PC-9 (cell line): ENCODE measurements around the gene CCDC28B. TPM values are rescaled to one million over a fixed set of nuclear protein-coding genes. Genes with fewer than 3 reads are reported as not detected.

Experiments used
- BruUV-seq: library from RNA; stranded (reverse); fragments of 400-500 nt; replicated peaks from 2 replicates; lab custom pipeline; 2021; lab: Mats Ljungman, UMichigan
- CTCF ChIA-PET: fragments of 300-600 bp; sonication (Branson Sonifier 250); formaldehyde crosslinking; loops from one replicate; lab custom pipeline; 2022; ENCODE audit warnings: antibody characterized with exemption; lab: Charles Lee
- POLR2A ChIA-PET: fragments of 300-600 bp; sonication (Branson Sonifier 250); formaldehyde crosslinking; loops from one replicate; lab custom pipeline; 2022; ENCODE audit warnings: antibody characterized with exemption; ENCODE audit not compliant: unreplicated experiment; lab: Charles Lee
- DNase-seq, 2 experiments: peaks; one replicate each; pipeline versions ENCODE4 v3.0.0 to v3.0.0-alpha.2; 2015 to 2022; ENCODE audit warnings: mixed read lengths in 1 of 2
- H2AFZ ChIP-seq: fragments of 200-600 bp; sonication (generic); 2 replicates; pipeline ENCODE4 v1.8.1; 2017; ENCODE audit warnings: antibody characterized with exemption
- H3F3A ChIP-seq: fragments of 200-600 bp; sonication (generic); 2 replicates; pipeline ENCODE4 v1.8.1; 2017; ENCODE audit warnings: antibody characterized with exemption, mild to moderate bottlenecking, low read depth; ENCODE audit not compliant: insufficient read depth
- H3K27ac ChIP-seq: fragments of 200-600 bp; sonication (generic); 2 replicates; pipeline ENCODE4 v1.6.1; 2016; ENCODE audit warnings: mixed run types
- H3K27me3 ChIP-seq: fragments of 200-600 bp; sonication (generic); 2 replicates; pipeline ENCODE4 v1.6.1; 2016; ENCODE audit warnings: low read depth, mixed run types; ENCODE audit not compliant: insufficient read depth
- H3K36me3 ChIP-seq: fragments of 200-600 bp; sonication (generic); 2 replicates; pipeline ENCODE4 v1.6.1; 2016; ENCODE audit warnings: low read depth, mixed run types
- H3K4me1 ChIP-seq: fragments of 200-600 bp; sonication (generic); replicated peaks from 2 replicates; pipeline ENCODE4 v1.6.1; 2016; ENCODE audit warnings: mixed run types; ENCODE audit not compliant: insufficient read depth
- H3K4me2 ChIP-seq: fragments of 200-600 bp; sonication (generic); 2 replicates; pipeline ENCODE4 v1.6.1; 2017; ENCODE audit warnings: mixed run types
- H3K4me3 ChIP-seq: fragments of 200-600 bp; sonication (generic); 2 replicates; pipeline ENCODE4 v1.6.1; 2016; ENCODE audit warnings: mixed run types
- H3K79me2 ChIP-seq: fragments of 200-600 bp; sonication (generic); 2 replicates; pipeline ENCODE4 v1.6.1; 2017; ENCODE audit warnings: low read depth, mixed run types
- H3K9me2 ChIP-seq: fragments of 200-600 bp; sonication (generic); 2 replicates; pipeline ENCODE4 v1.8.1; 2017; ENCODE audit warnings: mild to moderate bottlenecking; ENCODE audit not compliant: insufficient read depth
- H3K9me3 ChIP-seq: fragments of 200-600 bp; sonication (generic); 2 replicates; pipeline ENCODE4 v1.8.1; 2016; ENCODE audit warnings: low read depth; ENCODE audit not compliant: insufficient read depth
- H4K20me1 ChIP-seq: fragments of 200-600 bp; sonication (generic); 2 replicates; pipeline ENCODE4 v1.8.1; 2017; ENCODE audit not compliant: insufficient read depth
- EZH2 ChIP-seq: fragments of 200-600 bp; sonication (generic); IDR thresholded peaks from 2 replicates; pipeline ENCODE4 v1.8.0; 2017; ENCODE audit warnings: antibody characterized with exemption, low read depth
- intact Hi-C: fragments of 100-400 bp; cut with micrococcal nuclease; formaldehyde crosslinking; loops from one replicate; pipeline ENCODE4 v1.10.0; 2022; ENCODE audit not compliant: unreplicated experiment
- total RNA-seq: library from RNA; stranded (reverse); gene quantifications from 2 replicates; pipeline ENCODE4 v1.2.3, GENCODE V29; 2021
- TF ChIP-seq, protein P1 (sequence below): fragments of 200-600 bp; sonication (generic); conservative IDR thresholded peaks from 2 replicates; pipeline ENCODE4 v1.6.1; 2017; ENCODE audit warnings: mixed run types, antibody characterized with exemption, mild to moderate bottlenecking, moderate library complexity

Gene CCDC28B
- total RNA-seq, 1 experiment from 2014 or later: 4.4 TPM

DNA sequence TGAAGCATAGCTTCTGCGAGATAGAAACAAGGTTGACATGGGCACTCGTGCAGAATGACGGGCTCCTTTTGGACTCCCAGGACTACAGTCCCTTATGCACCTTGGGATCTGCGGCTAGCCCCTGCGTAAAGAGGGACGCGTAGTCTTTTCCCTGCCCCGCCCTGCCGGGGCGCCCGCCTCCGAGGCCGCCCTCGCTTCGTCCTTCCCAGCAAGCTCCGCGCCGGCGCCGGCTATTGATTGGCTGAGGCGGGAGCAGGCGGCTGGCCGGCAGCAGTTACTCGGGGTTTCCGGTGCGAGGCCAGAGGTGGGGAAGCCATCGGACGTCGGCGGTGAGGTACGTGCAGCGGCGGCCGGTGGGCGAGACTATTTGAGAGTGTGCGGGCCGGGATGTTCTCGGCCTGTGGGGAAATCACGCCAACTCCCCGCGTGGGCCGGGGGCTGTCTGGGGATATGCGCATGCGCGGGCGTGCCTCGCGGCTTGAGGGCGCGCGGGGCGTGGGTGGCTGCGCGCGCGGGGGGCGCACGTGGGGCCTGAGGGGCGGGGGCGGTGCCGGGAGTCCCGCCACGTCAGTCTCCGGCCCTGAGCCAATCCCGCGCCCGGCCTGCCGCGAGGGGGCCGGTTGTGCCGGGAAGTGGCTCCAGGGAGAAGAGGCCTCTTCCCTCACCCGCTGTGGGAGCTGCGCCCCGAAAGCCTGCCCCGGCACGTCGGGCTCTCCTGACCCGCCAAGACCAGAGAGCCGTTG, 20.8 kb upstream of the CCDC28B start, which contains the start of gene TXLNA:
TXLNA (plus strand) TSS at position 233 of the 743 bp plus-strand sequence. CDS start 671 bp downstream, outside the sequence.
- no peaks in the 10 kb centered on the region for H3K9me2 ChIP-seq
- no TSS peak for BruUV-seq
- peak within 1 kb of the TSS; percentile 93 for H2AFZ ChIP-seq
- intact Hi-C loops: loop anchor here (2.0 to 10.0 kb wide), 2 partner anchors 71 to 105 kb away; partner anchors contain the start of genes KPNA6 and TMEM39B
- peaks cover 40% of the 10 kb centered on the region for H3K79me2 ChIP-seq
- H3K9me3 ChIP-seq: no peaks in the 10 kb centered on the region
- H3K27me3 ChIP-seq: no peaks in the 10 kb centered on the region
- ChIA-PET CTCF (interaction anchor here (0.6 to 1.1 kb wide), 2 partner anchors 36 to 534 kb away, joined by 3 to 4 read pairs; no protein-coding TSS in a partner anchor), POLR2A (interaction anchor here (0.6 to 1.0 kb wide), 8 partner anchors 20 to 479 kb away, joined by 3 to 11 read pairs (median 4); partner anchors contain the start of gene TMEM39B)
- peak; percentile 86 to 91 for DNase-seq
- peaks cover 13% of the 10 kb centered on the region; the same call in 1 of the 2 replicates for H4K20me1 ChIP-seq
- peak within 1 kb of the TSS; percentile 69 for H3K27ac ChIP-seq
- peaks cover 29% of the 10 kb centered on the region for H3K4me1 ChIP-seq
- peak within 1 kb of the TSS; percentile 93 for H3K4me3 ChIP-seq
- peak within 1 kb of the TSS; percentile 84 for H3K4me2 ChIP-seq
- peaks cover 47% of the 10 kb centered on the region for H3F3A ChIP-seq
- no peak for TF ChIP-seq EZH2
- TF ChIP-seq, protein P1, sequence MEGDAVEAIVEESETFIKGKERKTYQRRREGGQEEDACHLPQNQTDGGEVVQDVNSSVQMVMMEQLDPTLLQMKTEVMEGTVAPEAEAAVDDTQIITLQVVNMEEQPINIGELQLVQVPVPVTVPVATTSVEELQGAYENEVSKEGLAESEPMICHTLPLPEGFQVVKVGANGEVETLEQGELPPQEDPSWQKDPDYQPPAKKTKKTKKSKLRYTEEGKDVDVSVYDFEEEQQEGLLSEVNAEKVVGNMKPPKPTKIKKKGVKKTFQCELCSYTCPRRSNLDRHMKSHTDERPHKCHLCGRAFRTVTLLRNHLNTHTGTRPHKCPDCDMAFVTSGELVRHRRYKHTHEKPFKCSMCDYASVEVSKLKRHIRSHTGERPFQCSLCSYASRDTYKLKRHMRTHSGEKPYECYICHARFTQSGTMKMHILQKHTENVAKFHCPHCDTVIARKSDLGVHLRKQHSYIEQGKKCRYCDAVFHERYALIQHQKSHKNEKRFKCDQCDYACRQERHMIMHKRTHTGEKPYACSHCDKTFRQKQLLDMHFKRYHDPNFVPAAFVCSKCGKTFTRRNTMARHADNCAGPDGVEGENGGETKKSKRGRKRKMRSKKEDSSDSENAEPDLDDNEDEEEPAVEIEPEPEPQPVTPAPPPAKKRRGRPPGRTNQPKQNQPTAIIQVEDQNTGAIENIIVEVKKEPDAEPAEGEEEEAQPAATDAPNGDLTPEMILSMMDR: no peak
- H3K36me3 ChIP-seq: peaks cover 33% of the 10 kb centered on the region

DNA sequence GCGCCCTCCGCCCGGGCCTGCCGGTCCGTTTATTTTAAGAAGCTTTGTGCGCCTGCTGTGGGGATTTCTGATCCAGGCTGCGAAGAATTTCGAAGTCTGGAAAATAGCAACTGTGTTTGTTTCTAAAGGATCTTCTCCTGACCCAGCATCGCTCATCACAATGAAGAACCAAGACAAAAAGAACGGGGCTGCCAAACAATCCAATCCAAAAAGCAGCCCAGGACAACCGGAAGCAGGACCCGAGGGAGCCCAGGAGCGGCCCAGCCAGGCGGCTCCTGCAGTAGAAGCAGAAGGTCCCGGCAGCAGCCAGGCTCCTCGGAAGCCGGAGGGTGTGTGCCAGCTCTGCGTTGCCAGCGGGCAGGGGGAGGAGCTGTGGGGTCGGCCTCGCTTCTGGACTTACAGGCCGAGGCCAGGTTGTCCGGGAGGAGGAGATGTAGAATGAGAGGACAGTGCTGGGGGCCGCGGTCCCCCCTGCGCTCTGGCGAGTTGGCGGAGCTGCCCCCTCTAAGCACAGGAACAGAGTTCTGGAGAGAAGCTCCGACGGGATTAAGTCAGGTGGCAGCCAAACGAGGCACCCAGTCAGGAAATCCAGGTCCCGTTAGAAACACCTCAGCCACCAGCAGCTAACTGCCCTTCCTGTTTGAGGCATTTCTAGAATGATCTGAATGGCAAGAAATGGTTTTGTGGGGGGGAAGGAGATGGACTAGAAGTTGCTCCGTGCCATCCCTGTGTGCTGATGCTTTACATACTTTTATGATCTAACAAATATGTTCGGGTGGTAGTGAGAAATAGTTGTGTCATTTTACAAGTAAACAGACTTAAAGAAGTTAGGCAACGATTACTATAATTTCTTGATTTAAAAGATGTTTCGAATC, 20.0 kb upstream of the CCDC28B start:
- CTCF ChIA-PET: interaction anchor here (1.1 kb wide), 1 partner anchor 35 kb away, joined by 3 read pairs; no protein-coding TSS in a partner anchor
- Histone ChIP-seq H4K20me1 (peaks cover 13% of the 10 kb centered on the region; the same call in 1 of the 2 replicates), H3K36me3 (peaks cover 37% of the 10 kb centered on the region), H3K4me3 (peak overlapping the region; percentile 93), H3K27ac (peak overlapping the region; percentile 69), H3K9me2 (no peaks in the 10 kb centered on the region), H3K4me2 (peak overlapping the region; percentile 84), H3K27me3 (no peaks in the 10 kb centered on the region), H3K79me2 (peaks cover 47% of the 10 kb centered on the region), H3K9me3 (no peaks in the 10 kb centered on the region), H3K4me1 (peaks cover 29% of the 10 kb centered on the region), H3F3A (peaks cover 47% of the 10 kb centered on the region), H2AFZ (peak overlapping the region; percentile 93)
- peak in 1 of 2 experiments; percentile 56 for DNase-seq
- POLR2A ChIA-PET: interaction anchor here (0.6 to 1.0 kb wide), 3 partner anchors 35 to 115 kb away, joined by 3 to 8 read pairs (median 4); partner anchors contain the start of gene TMEM39B
- TSS peak; percentile 34 for BruUV-seq
- no peak for TF ChIP-seq EZH2
- TF ChIP-seq, protein P1: no peak
- intact Hi-C loops: no loop called here

DNA sequence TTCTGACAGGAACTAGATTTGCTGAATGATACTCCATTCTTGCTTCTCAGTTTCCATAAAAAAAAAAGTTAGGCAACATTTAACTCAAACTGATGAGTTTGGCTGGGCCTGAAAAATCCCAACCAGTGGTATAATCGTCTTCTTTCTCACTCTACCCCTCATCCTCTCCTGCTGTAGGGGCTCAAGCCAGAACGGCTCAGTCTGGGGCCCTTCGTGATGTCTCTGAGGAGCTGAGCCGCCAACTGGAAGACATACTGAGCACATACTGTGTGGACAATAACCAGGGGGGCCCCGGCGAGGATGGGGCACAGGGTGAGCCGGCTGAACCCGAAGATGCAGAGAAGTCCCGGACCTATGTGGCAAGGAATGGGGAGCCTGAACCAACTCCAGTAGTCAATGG, 19.3 kb upstream of the CCDC28B start:
- CTCF ChIA-PET: no interaction called here
- Histone ChIP-seq H3K4me1 (peaks cover 29% of the 10 kb centered on the region), H3K36me3 (peaks cover 42% of the 10 kb centered on the region), H3K27me3 (no peaks in the 10 kb centered on the region), H2AFZ (no peak overlapping the region), H4K20me1 (peaks cover 16% of the 10 kb centered on the region; the same call in 1 of the 2 replicates), H3K4me2 (peak overlapping the region; percentile 84), H3K9me3 (no peaks in the 10 kb centered on the region), H3F3A (peaks cover 43% of the 10 kb centered on the region), H3K4me3 (peak overlapping the region; percentile 93), H3K27ac (no peak overlapping the region), H3K79me2 (peaks cover 52% of the 10 kb centered on the region), H3K9me2 (no peaks in the 10 kb centered on the region)
- intact Hi-C loops: no loop called here
- no peak for DNase-seq
- BruUV-seq: no TSS peak
- POLR2A ChIA-PET: interaction anchor here (0.6 to 1.0 kb wide), 2 partner anchors 108 to 116 kb away, joined by 3 to 8 read pairs; partner anchors contain the start of gene TMEM39B
- TF ChIP-seq, protein P1: no peak
- no peak for TF ChIP-seq EZH2
